CD4-positive, alpha-beta T cell treated with Interleukin-15 for 4 hours (primary cell): Measurements from ENCODE around the gene ADAMTS2.

Experiments
- DNase-seq: peaks from one replicate; pipeline ENCODE4 v3.0.0-alpha.2; 2020; ENCODE audit warnings: low spot score

The ADAMTS2 gene

GRCh38 chr5:179345433-179346321 lies at the start of gene ADAMTS2:
ADAMTS2 (minus strand) TSS chr5:179345461; CDS start chr5:179345328, 133 bp downstream.
- no peak for DNase-seq

- no peak for DNase-seq
These were observed 47.8 kb upstream of the ADAMTS2 start for GRCh38 chr5:179393078-179393477.

GRCh38 chr5:179387151-179388110 lies 42.2 kb upstream of the ADAMTS2 start:
- no peak for DNase-seq

- no peak for DNase-seq
These were observed 40.7 kb upstream of the ADAMTS2 start for GRCh38 chr5:179385914-179386313.

- no peak for DNase-seq
These were observed 37.2 kb upstream of the ADAMTS2 start for GRCh38 chr5:179382486-179382885.

- DNase-seq: no peak
These were observed 36.4 kb upstream of the ADAMTS2 start for GRCh38 chr5:179381691-179382090.

- DNase-seq: no peak
These were observed 35.2 kb upstream of the ADAMTS2 start for GRCh38 chr5:179380211-179381035.

- DNase-seq: no peak
These were observed 34.1 kb upstream of the ADAMTS2 start for GRCh38 chr5:179379321-179379890.

GRCh38 chr5:179378441-179379271 lies 33.4 kb upstream of the ADAMTS2 start:
- no peak for DNase-seq

GRCh38 chr5:179378116-179378440 lies 32.8 kb upstream of the ADAMTS2 start:
- DNase-seq: no peak

- no peak for DNase-seq
These were observed 32.3 kb upstream of the ADAMTS2 start for GRCh38 chr5:179377421-179378115.

- DNase-seq: no peak
These were observed 31.6 kb upstream of the ADAMTS2 start for GRCh38 chr5:179376701-179377420.

- DNase-seq: no peak
These were observed 30.6 kb upstream of the ADAMTS2 start for GRCh38 chr5:179375831-179376365.

GRCh38 chr5:179375236-179375685 lies 30.0 kb upstream of the ADAMTS2 start:
- DNase-seq: no peak

GRCh38 chr5:179374506-179375235 lies 29.4 kb upstream of the ADAMTS2 start:
- no peak for DNase-seq

GRCh38 chr5:179373961-179374505 lies 28.8 kb upstream of the ADAMTS2 start:
- DNase-seq: no peak

GRCh38 chr5:179373101-179373934 lies 28.1 kb upstream of the ADAMTS2 start:
- DNase-seq: no peak
